Astrocyte (in vitro differentiated cells and primary cell): ENCODE results near the gene TPM3.

Experiments
- EZH2 ChIP-seq: IDR thresholded peaks from 2 replicates; pipeline ENCODE4 v1.6.1; 2012; ENCODE audit warnings: mild to moderate bottlenecking, low read length, inconsistent platforms; ENCODE audit not compliant: insufficient read depth
- TF ChIP-seq, protein P1 (sequence below): IDR thresholded peaks from 2 replicates; pipeline ENCODE4 v1.5.1; 2011; ENCODE audit warnings: low read depth, mild to moderate bottlenecking, inconsistent platforms, low read length, moderate library complexity; ENCODE audit not compliant: insufficient read depth

DNA sequence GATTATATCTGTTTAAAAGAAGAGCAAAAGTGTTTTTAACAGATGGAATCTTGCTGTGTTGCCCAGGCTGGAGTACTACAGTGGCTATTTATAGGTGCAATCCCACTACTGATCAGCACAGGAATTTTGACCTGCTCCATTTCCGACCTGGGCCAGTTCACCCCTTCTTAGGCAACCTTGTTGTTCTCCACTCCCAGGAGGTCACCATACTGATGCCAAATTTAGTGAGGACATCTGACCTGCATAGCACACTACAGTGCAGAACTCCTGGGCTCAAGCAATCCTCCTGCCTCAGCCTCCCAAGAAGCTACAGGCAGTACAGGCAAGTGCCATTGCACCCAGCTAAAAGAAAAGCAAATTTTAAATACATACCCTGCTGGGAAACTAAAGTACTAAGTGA lies 25.7 kb downstream of the TPM3 start:
- TF ChIP-seq, protein P1, sequence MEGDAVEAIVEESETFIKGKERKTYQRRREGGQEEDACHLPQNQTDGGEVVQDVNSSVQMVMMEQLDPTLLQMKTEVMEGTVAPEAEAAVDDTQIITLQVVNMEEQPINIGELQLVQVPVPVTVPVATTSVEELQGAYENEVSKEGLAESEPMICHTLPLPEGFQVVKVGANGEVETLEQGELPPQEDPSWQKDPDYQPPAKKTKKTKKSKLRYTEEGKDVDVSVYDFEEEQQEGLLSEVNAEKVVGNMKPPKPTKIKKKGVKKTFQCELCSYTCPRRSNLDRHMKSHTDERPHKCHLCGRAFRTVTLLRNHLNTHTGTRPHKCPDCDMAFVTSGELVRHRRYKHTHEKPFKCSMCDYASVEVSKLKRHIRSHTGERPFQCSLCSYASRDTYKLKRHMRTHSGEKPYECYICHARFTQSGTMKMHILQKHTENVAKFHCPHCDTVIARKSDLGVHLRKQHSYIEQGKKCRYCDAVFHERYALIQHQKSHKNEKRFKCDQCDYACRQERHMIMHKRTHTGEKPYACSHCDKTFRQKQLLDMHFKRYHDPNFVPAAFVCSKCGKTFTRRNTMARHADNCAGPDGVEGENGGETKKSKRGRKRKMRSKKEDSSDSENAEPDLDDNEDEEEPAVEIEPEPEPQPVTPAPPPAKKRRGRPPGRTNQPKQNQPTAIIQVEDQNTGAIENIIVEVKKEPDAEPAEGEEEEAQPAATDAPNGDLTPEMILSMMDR = no peak
- no peak for TF ChIP-seq EZH2
